Thyroid gland (tissue), 4 donors: Measurements from ENCODE around the gene TMEM131L. TPM values are rescaled to one million over a fixed set of nuclear protein-coding genes. Genes with fewer than 3 reads are reported as not detected.

Experiments used
- DNase-seq, 2 donors: peaks; one replicate each; pipeline ENCODE4 v3.0.0-alpha.2; 2019
- H3K27ac ChIP-seq, 3 donors: fragments of 200-600 bp; sonication (generic); 1 replicate in 2 of 3; 2 replicates in 1 of 3; pipeline ENCODE4 v1.5.1; 2016 to 2019; ENCODE audit warnings: mild to moderate bottlenecking in 1 of 3, moderate library complexity in 1 of 3
- H3K27me3 ChIP-seq: fragments of 200-600 bp; sonication (generic); one replicate; pipeline ENCODE4 v1.5.1; 2019
- H3K36me3 ChIP-seq, 2 donors: fragments of 200-600 bp; sonication (generic); one replicate each; pipeline ENCODE4 v1.5.1; 2016 to 2019
- H3K4me1 ChIP-seq, 2 donors: fragments of 200-600 bp; sonication (generic); one replicate each; pipeline ENCODE4 v1.5.1; 2017 to 2019
- H3K4me3 ChIP-seq, 3 donors: fragments of 200-600 bp; sonication (generic); replicated peaks in 1 of 3; 1 replicate in 2 of 3; 2 replicates in 1 of 3; pipeline ENCODE4 v1.5.1; 2016; ENCODE audit warnings: mild to moderate bottlenecking in 1 of 3
- H3K9me3 ChIP-seq: fragments of 200-600 bp; sonication (generic); one replicate; pipeline ENCODE4 v1.5.1; 2017
- CTCF ChIP-seq, 6 experiments: fragments of 200-600 bp in 3 of 6; fragments of 450-650 bp in 3 of 6; sonication (generic) in 3 of 6; IDR thresholded peaks; one replicate each; pipeline ENCODE4 v1.5.1; 2016 to 2019; ENCODE audit warnings: antibody characterized with exemption in 6 of 6, mild to moderate bottlenecking in 2 of 6, inconsistent platforms in 1 of 6, moderate library complexity in 1 of 6
- POLR2A ChIP-seq, 2 donors: fragments of 450-650 bp; IDR thresholded peaks; one replicate each; pipeline ENCODE4 v1.6.1; 2017; ENCODE audit warnings: antibody characterized with exemption in 2 of 2, mild to moderate bottlenecking in 2 of 2, moderate library complexity in 1 of 2
- WGBS, 2 donors: methylation state at CpG; one replicate each; pipeline ENCODE4 v1.1.5; 2017; 5-methylcytosine and 5-hydroxymethylcytosine counted together
- intact Hi-C: fragments of 100-400 bp; cut with DNase I; formaldehyde crosslinking; loops from one replicate; pipeline ENCODE4 v1.15.1; 2023
- total RNA-seq, 4 donors: library from RNA; depleted of rRNA; stranded (reverse); fragments of >200 nt; gene quantifications; one replicate each; pipeline ENCODE4 v1.2.3, GENCODE V29; 2016

Gene TMEM131L
- total RNA-seq, 4 donors from 2014 or later = 11.1 to 17.9 (median 16.4) TPM

GRCh38 chr4:153579872-153580271 lies 113.7 kb downstream of the TMEM131L start:
- TF ChIP-seq POLR2A (IDR thresholded peaks at IDR 0.05) (no peak), CTCF (IDR thresholded peaks at IDR 0.05) (no peak)
- Histone ChIP-seq H3K27ac (no peak overlapping the region), H3K27me3 (no peaks in the 10 kb centered on the region), H3K4me1 (peaks cover 19 to 28% of the 10 kb centered on the region in 2 donors), H3K4me3 (no peak overlapping the region), H3K9me3 (no peaks in the 10 kb centered on the region), H3K36me3 (no peaks in the 10 kb centered on the region)
- intact Hi-C loops = loop anchor here (10.0 kb wide), 1 partner anchor 145 kb away; no protein-coding TSS in a partner anchor
- WGBS, 2 donors = 53 to 67% methylated on average over 1 of the region's 1 CpG
- no peak for DNase-seq

- Histone ChIP-seq H3K9me3 (no peaks in the 10 kb centered on the region), H3K4me1 (peaks cover 8 to 11% of the 10 kb centered on the region in 2 donors), H3K36me3 (no peaks in the 10 kb centered on the region), H3K27me3 (no peaks in the 10 kb centered on the region), H3K4me3 (no peak overlapping the region), H3K27ac (no peak overlapping the region)
- TF ChIP-seq POLR2A (IDR thresholded peaks at IDR 0.05) (no peak), CTCF (IDR thresholded peaks at IDR 0.05) (no peak)
- DNase-seq = no peak
- WGBS, 2 donors = 83 to 90% methylated on average over 2 of the region's 2 CpGs
- intact Hi-C loops = no loop called here
Observed at GRCh38 chr4:153582954-153583702, 117.0 kb downstream of the TMEM131L start.

GRCh38 chr4:153585026-153585425 lies 118.9 kb downstream of the TMEM131L start:
- H3K4me1 ChIP-seq = peaks cover 6% of the 10 kb centered on the region in 2 donors
- H3K9me3 ChIP-seq = no peaks in the 10 kb centered on the region
- WGBS, 2 donors = 87 to 93% methylated on average over 7 of the region's 7 CpGs
- H3K4me3 ChIP-seq = no peak overlapping the region
- no peak overlapping the region for H3K27ac ChIP-seq
- intact Hi-C loops = no loop called here
- TF ChIP-seq POLR2A (IDR thresholded peaks at IDR 0.05) (no peak), CTCF (IDR thresholded peaks at IDR 0.05) (no peak)
- DNase-seq = no peak
- H3K27me3 ChIP-seq = no peaks in the 10 kb centered on the region
- peaks cover 0 to 4% of the 10 kb centered on the region in 2 donors for H3K36me3 ChIP-seq

DNA sequence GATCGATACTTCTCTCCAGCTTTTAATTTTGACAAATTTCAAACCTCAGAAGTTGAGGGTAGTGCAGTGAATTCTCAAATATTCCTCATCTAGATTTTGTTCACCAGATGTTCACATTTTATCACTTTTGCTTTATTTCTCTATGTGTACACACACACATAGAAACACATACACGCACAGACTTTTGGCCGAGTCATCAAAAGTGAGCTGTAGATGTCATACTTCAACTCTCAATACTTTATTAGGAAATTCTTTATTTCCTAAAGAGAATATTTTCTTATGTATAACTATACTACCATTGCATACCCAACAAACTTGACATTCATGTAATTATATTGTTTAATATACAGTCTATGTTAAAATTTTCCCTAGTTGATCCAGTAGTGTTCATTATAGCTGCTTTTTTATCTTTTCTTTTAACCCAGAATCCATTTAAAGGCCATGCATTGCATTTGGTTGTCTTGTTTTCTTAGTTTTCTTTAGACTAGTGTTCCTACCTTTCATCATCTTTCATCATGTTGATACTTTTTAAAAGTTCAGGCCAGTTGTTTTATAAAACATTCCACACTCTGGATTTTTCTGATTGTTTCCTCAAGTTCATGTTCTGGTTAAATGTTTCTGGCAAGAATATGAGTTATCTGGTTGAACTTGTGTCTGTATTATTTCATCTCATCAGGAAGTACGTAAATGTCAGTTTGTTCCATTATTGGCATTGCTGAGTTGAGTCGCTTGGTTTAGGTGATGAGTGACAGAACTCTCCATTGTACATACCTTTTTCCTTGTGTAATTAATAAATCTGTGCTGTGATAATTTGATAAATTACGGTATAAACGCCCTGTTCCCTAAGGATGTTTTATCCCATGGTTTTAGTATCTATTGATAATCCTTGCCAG lies 123.8 kb downstream of the TMEM131L start:
- DNase-seq = no peak
- intact Hi-C loops = no loop called here
- Histone ChIP-seq H3K9me3 (no peaks in the 10 kb centered on the region), H3K36me3 (peaks cover 0 to 7% of the 10 kb centered on the region in 2 donors), H3K27me3 (no peaks in the 10 kb centered on the region), H3K4me1 (no peaks in the 10 kb centered on the region), H3K4me3 (no peak overlapping the region), H3K27ac (no peak overlapping the region)
- no peak for TF ChIP-seq POLR2A (IDR thresholded peaks at IDR 0.05)
- no peak for TF ChIP-seq CTCF (IDR thresholded peaks at IDR 0.05)
- 96 to 98% methylated on average over 7 of the region's 7 CpGs for WGBS, 2 donors
